NCI-H128 (cell line): ENCODE data around the gene PFKFB2.

Experiments used
- DNase-seq: peaks from one replicate; lab custom pipeline; 2025; ENCODE audit not compliant: unreplicated experiment; lab: John Stamatoyannopoulos, UW

PFKFB2 gene

GRCh38 chr1:207063014-207063413 lies 9.9 kb downstream of the PFKFB2 start:
- no peak for DNase-seq

GRCh38 chr1:207064561-207064960 lies 11.5 kb downstream of the PFKFB2 start:
- no peak for DNase-seq

DNA sequence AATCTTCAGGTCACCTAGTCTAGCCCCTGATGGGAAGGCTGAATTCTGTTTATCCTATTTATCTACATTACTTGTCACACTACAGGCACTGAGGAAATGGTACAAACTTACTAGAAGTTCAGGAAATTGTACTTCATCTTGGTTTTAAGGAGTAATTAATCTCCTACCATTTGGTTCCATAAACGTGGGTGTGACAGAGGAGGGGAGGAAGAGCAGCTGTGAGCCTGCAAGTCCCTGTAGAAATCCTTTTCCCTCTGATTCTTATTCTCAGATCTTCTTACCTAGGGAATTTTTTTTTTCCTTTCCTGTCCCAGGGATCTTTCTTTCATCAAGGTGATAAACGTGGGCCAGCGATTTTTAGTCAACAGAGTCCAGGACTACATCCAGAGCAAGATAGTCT lies 14.1 kb downstream of the PFKFB2 start:
- no peak for DNase-seq

GRCh38 chr1:207067665-207068064 lies 14.6 kb downstream of the PFKFB2 start:
- no peak for DNase-seq

- DNase-seq = no peak
These were observed 16.0 kb downstream of the PFKFB2 start for GRCh38 chr1:207069061-207069460.

DNA sequence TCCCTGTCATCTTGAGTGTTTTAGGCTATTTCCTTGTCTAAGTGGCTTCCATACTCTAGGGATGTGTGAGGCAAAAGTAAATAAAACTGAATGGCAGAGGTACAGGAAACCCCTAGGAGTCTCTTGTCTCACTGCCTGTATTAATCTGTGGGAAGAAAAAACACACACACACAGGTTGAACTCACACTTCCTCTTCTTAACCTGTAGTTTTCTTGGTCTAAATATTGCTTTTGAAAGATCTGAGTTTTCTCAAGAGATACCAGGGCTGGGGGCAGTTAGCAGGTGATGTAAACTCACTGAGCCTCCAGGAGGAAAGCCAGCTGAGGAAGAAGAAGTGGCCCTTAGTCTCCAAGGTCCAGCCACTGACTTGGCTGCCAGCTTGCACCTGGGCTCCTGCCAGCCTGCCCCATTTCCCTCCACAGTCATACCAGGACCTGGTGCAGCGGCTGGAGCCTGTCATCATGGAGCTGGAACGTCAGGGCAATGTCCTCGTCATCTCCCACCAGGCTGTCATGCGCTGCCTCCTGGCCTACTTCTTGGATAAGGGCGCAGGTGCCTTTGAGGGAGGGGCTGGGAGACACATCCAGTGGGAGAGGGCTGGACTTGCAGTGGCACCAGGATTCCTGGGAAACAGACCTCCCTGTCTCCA lies 16.9 kb downstream of the PFKFB2 start:
- DNase-seq = no peak

GRCh38 chr1:207070811-207071210 lies 17.7 kb downstream of the PFKFB2 start:
- DNase-seq = no peak

- DNase-seq = no peak
These were observed 18.4 kb downstream of the PFKFB2 start for GRCh38 chr1:207071426-207071825.

GRCh38 chr1:207072233-207072632 lies 19.2 kb downstream of the PFKFB2 start:
- no peak for DNase-seq

GRCh38 chr1:207073906-207074820 lies 21.1 kb downstream of the PFKFB2 start:
- no peak for DNase-seq

GRCh38 chr1:207076181-207076955 lies 23.3 kb downstream of the PFKFB2 start:
- DNase-seq = no peak

- no peak for DNase-seq
These were observed 23.9 kb downstream of the PFKFB2 start for GRCh38 chr1:207077012-207077411.

DNA sequence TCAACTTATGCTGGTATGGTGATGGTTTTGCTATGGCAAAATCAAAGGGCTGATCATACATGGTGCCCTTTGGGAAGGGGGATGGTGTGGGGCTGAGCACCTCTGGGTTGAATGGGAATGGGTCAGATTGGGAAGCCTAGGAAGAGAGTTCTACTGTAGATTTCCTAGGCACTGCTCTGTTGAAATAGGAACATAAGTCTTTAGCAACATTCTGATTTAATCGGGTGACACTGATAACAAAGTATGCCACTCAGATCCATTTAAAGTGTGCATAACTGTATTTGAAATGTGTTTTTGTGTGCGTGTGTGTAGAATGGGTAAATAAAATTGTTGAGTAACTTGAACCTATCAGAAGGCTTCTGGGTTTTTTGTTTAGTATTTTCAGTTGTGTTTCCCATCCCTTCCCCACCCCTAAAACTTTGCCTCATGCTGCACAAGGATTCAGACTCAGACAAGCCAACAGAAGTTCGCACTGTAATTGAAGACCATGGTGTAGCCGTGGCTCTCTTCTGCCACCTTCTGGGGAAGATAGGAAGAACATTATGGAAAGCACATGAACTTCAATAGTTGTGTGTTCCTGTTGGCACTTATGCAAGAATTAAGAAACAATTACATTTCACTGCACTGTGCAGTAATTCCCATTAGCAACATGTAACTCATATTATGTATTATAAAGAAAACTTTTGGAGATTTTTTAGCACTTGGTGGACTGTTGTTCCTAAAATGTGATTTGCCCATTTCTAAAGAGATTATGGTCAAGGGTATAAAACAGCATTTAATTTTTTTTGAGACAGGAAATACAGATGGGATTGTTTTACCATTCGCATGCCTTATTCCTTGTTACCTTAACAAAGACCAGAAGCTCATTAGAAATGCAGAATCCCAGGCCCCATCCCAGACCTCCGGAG lies 24.6 kb downstream of the PFKFB2 start:
- peak; percentile 87 for DNase-seq

GRCh38 chr1:207078578-207079132 lies 25.6 kb downstream of the PFKFB2 start:
- no peak for DNase-seq

- no peak for DNase-seq
These were observed 26.7 kb downstream of the PFKFB2 start for GRCh38 chr1:207079706-207080241.

- DNase-seq = no peak
These were observed 28.0 kb downstream of the PFKFB2 start for GRCh38 chr1:207081088-207081487.

DNA sequence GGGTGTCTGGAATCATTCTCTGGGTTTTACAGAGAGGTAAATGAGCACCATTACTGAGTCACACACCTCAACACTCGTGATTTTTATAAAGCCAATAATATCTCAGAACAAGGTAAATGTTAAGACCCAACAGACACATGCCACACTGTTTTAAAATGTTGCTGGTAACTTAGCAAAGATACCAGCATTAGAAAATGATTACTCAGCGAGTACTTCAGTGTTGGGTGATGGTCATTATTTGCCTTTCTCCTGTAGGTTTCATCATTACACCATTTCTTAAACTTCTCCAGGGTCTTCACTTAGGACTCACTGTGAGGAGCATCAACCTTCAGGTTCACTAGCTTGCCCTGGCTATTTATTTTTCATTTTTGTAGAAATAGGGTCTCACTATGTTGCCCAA lies 28.7 kb downstream of the PFKFB2 start:
- DNase-seq = no peak

DNA sequence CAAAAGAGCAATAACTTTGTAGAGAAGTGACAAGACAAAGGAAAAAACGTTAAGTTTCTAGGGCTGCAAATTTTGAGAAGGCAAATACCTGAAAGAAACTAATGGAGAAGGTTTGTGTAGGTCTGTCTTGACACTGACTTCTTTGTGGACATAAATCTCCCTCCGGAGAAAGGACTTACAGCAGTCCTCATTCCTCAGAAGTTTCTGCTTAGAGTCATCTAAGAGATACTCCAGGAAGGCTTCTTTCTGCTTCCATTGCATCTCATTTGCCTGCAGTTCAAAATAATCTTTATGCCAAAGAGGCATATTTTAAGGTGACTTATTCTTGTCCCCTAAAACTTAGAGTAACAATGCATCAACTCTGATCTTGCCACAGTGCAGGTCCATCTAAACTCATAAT lies 31.2 kb downstream of the PFKFB2 start:
- no peak for DNase-seq

DNA sequence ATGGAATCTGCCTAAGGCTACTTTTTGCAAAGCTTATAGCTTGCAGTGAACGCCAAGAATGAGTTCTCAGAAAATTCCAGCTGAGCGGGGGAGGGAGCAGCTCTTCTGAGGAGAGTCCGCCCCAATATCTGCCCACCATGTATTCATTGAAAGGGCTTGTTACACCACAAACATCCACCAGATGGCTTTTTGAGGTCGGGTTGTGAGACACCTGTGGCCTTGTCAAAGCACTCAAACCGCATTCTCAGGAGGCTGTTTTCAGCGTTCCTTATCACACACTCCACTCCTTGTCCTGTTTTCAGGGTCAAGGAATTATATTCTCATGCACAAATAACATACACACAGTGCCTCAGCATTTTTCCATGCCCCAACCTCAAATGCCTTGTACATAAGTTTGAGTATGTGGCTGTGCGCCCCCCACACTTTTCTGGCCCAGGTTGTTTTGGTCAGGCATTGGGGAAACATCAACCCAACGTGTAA lies 31.7 kb downstream of the PFKFB2 start:
- DNase-seq = peak; percentile 23

DNA sequence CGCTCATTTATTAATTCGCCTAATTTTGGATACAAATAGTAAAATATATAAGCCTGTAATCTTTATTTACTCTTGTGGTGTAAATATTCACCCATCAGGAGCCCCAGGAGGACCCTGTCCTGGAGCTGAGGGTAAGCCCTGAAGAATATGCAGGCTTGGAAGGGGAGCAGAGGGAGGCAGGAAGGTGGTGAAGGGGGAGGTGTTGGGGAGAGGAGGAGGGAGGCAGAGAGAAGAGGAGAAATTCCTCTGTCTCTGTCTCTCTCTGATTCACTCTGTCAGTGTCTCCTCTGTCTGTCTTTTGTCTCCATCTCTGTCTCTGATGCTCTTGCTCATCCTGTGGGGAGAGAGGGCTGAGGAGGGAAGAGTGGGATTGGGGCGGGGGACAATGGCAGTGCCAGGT lies 32.8 kb downstream of the PFKFB2 start:
- no peak for DNase-seq
